A673 (cell line): Measurements from ENCODE around the gene DIRAS1.

ENCODE experiments used
- CTCF ChIP-seq: fragments of 300-800, 200-600 bp; sonication (generic); conservative IDR thresholded peaks from 2 replicates; pipeline ENCODE4 v1.5.1; 2017; ENCODE audit warnings: low read depth, mild to moderate bottlenecking, antibody characterized with exemption, low read length, moderate library complexity, mixed read lengths
- EZH2 ChIP-seq: fragments of 200-600 bp; sonication (generic); IDR thresholded peaks from 2 replicates; pipeline ENCODE4 v1.6.1; 2017; ENCODE audit warnings: borderline replicate concordance, low read depth, mild to moderate bottlenecking, mixed read lengths, antibody characterized with exemption, low read length; ENCODE audit not compliant: poor library complexity, severe bottlenecking

- TF ChIP-seq CTCF (no peak), EZH2 (no peak)
These were observed 3.3 kb downstream of the DIRAS1 start for GRCh38 chr19:2717638-2718541.
